HepG2 (cell line): ENCODE measurements around the gene EIF4G2. TPM values are rescaled to one million over a fixed set of nuclear protein-coding genes. Genes with fewer than 3 reads are reported as not detected.

ENCODE experiments used
- CEBPB ChIP-seq: IDR thresholded peaks from 2 replicates; pipeline ENCODE4 v1.6.1; 2011; ENCODE audit warnings: low read depth, low read length, improper control_type of control experiment, borderline replicate concordance
- FOXO1 ChIP-seq: sonication (generic); formaldehyde crosslinking; IDR thresholded peaks from 2 replicates; pipeline ENCODE4 v1.4.0; 2020; ENCODE audit warnings: missing genetic modification reagents
- GATAD2A ChIP-seq: IDR thresholded peaks from 2 replicates; pipeline ENCODE4 v1.6.1; 2016
- HDAC1 ChIP-seq: sonication (generic); formaldehyde crosslinking; IDR thresholded peaks from 2 replicates; pipeline ENCODE4 v1.5.1; 2020; ENCODE audit warnings: mild to moderate bottlenecking, missing genetic modification reagents
- HNF4A ChIP-seq: sonication (generic); formaldehyde crosslinking; IDR thresholded peaks from 2 replicates; pipeline ENCODE4 v1.4.0; 2020; ENCODE audit warnings: missing genetic modification reagents
- MED1 ChIP-seq: sonication (generic); formaldehyde crosslinking; IDR thresholded peaks from 2 replicates; pipeline ENCODE4 v1.4.0; 2020; ENCODE audit warnings: missing genetic modification reagents
- NR2C2 ChIP-seq: sonication (generic); formaldehyde crosslinking; IDR thresholded peaks from 2 replicates; pipeline ENCODE4 v1.4.0; 2020; ENCODE audit warnings: missing genetic modification reagents, mild to moderate bottlenecking, moderate library complexity, borderline replicate concordance
- POGZ ChIP-seq: sonication (generic); formaldehyde crosslinking; IDR thresholded peaks from 2 replicates; pipeline ENCODE4 v1.4.0; 2020; ENCODE audit warnings: mild to moderate bottlenecking, missing genetic modification reagents
- SIX1 ChIP-seq: sonication (generic); formaldehyde crosslinking; IDR thresholded peaks from 2 replicates; pipeline ENCODE4 v1.4.0; 2020; ENCODE audit warnings: missing genetic modification reagents, borderline replicate concordance
- SMARCE1 ChIP-seq: fragments of 450-650 bp; IDR thresholded peaks from 2 replicates; pipeline ENCODE4 v1.6.1; 2017; ENCODE audit warnings: borderline replicate concordance
- ZNF264 ChIP-seq: sonication (generic); formaldehyde crosslinking; IDR thresholded peaks from 2 replicates; pipeline ENCODE4 v1.4.0; 2020; ENCODE audit warnings: missing genetic modification reagents
- polyA plus RNA-seq, 8 experiments: library from polyadenylated mRNA; depleted of rRNA in 3 of 8; stranded (reverse) in 7 of 8; unstranded in 1 of 8; fragments of >200 nt; fragmentation: Illumina TruSeq in 4 of 8; extraction: Trizol in 4 of 8; gene quantifications; 2 replicates each; pipeline versions ENCODE4 v1.2.1 to v1.2.3, GENCODE V29; 2011 to 2016; ENCODE audit warnings: low read depth in 4 of 8, missing spikeins in 1 of 8, mixed read lengths in 1 of 8; ENCODE audit not compliant: insufficient read depth in 1 of 8
- total RNA-seq, 5 experiments: library from RNA; depleted of rRNA; stranded (reverse); fragments of >200 nt; fragmentation: Illumina TruSeq; extraction: Trizol; gene quantifications; 2 replicates each; pipeline ENCODE4 v1.2.3, GENCODE V29; 2016; ENCODE audit warnings: low read depth in 1 of 5
- TF ChIP-seq, protein P1 (sequence below): sonication (generic); formaldehyde crosslinking; IDR thresholded peaks from 2 replicates; pipeline ENCODE4 v1.8.0; 2022; ENCODE audit warnings: mild to moderate bottlenecking, missing genetic modification reagents, moderate library complexity
- TF ChIP-seq, protein P2 (sequence below): sonication (generic); formaldehyde crosslinking; IDR thresholded peaks from 2 replicates; pipeline ENCODE4 v1.4.0; 2020; ENCODE audit warnings: missing genetic modification reagents
- TF ChIP-seq, protein P3 (sequence below), 2 experiments: fragments of 450-650 bp in 1 of 2; sonication (generic) in 1 of 2; formaldehyde crosslinking in 1 of 2; IDR thresholded peaks; 2 replicates each; pipeline versions ENCODE4 v1.6.1 to v1.8.0; 2016 to 2022; ENCODE audit warnings: antibody characterized with exemption in 1 of 2, mild to moderate bottlenecking in 1 of 2, missing genetic modification reagents in 1 of 2
- TF ChIP-seq, protein P4 (sequence below): IDR thresholded peaks from 2 replicates; pipeline ENCODE4 v1.4.0; 2020; ENCODE audit warnings: mild to moderate bottlenecking, missing genetic modification reagents

EIF4G2 gene
- total and polyA plus RNA-seq, 2 of the 13 experiments (the other 11 are each of a cell fraction or from before 2014, with no cell fraction given) = 362 to 546 TPM

DNA sequence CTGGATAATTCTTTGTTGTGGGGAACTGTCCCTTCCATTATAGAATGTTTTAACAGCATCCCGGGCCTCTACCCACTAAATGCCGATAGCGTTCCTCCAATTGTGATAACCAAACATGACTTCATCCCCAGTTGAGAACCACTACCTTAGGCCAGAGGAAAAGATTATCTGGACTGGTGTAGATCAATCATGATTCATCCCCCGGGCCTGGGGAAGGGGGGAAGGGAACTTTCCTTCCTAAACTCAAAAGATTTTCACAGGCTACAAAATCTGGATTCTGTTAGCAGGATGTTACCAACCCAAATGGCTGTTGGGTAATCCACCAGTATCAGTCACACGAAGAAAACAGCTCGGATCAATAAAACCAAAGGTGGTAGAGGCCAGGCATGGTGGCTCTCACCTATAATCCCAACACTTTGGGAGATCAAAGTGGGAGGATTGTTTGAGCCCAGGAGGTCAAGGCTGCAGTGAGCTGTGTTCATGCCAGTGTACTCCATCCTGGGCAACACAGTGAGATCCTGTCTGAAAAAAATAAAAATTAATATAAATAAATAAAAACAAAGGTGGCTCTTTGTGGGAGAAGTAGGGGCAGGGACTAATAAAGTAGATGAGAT, 47.5 kb downstream of the EIF4G2 start (continued):
- TF ChIP-seq, protein P1, sequence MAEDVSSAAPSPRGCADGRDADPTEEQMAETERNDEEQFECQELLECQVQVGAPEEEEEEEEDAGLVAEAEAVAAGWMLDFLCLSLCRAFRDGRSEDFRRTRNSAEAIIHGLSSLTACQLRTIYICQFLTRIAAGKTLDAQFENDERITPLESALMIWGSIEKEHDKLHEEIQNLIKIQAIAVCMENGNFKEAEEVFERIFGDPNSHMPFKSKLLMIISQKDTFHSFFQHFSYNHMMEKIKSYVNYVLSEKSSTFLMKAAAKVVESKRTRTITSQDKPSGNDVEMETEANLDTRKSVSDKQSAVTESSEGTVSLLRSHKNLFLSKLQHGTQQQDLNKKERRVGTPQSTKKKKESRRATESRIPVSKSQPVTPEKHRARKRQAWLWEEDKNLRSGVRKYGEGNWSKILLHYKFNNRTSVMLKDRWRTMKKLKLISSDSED = no peak
- TF ChIP-seq HDAC1 (CRISPR knock-in tag) = 0 out of 2 replicates have a peak, but pooled peaks have one; percentile 30
- TF ChIP-seq POGZ (CRISPR knock-in tag) = peak; percentile 75
- TF ChIP-seq, protein P2, sequence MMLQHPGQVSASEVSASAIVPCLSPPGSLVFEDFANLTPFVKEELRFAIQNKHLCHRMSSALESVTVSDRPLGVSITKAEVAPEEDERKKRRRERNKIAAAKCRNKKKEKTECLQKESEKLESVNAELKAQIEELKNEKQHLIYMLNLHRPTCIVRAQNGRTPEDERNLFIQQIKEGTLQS (CRISPR knock-in tag) = no peak
- TF ChIP-seq SMARCE1 = no peak
- TF ChIP-seq MED1 (CRISPR knock-in tag) = peak; percentile 37; the same call in 1 of the 2 replicates
- peak; percentile 71 for TF ChIP-seq NR2C2 (CRISPR knock-in tag)
- peak; percentile 32; the same call in 1 of the 2 replicates for TF ChIP-seq GATAD2A (CRISPR knock-in tag)
- 0 out of 2 replicates have a peak, but pooled peaks have one; percentile 2 for TF ChIP-seq CEBPB
- peak; percentile 58 for TF ChIP-seq FOXO1
- TF ChIP-seq, protein P3, sequence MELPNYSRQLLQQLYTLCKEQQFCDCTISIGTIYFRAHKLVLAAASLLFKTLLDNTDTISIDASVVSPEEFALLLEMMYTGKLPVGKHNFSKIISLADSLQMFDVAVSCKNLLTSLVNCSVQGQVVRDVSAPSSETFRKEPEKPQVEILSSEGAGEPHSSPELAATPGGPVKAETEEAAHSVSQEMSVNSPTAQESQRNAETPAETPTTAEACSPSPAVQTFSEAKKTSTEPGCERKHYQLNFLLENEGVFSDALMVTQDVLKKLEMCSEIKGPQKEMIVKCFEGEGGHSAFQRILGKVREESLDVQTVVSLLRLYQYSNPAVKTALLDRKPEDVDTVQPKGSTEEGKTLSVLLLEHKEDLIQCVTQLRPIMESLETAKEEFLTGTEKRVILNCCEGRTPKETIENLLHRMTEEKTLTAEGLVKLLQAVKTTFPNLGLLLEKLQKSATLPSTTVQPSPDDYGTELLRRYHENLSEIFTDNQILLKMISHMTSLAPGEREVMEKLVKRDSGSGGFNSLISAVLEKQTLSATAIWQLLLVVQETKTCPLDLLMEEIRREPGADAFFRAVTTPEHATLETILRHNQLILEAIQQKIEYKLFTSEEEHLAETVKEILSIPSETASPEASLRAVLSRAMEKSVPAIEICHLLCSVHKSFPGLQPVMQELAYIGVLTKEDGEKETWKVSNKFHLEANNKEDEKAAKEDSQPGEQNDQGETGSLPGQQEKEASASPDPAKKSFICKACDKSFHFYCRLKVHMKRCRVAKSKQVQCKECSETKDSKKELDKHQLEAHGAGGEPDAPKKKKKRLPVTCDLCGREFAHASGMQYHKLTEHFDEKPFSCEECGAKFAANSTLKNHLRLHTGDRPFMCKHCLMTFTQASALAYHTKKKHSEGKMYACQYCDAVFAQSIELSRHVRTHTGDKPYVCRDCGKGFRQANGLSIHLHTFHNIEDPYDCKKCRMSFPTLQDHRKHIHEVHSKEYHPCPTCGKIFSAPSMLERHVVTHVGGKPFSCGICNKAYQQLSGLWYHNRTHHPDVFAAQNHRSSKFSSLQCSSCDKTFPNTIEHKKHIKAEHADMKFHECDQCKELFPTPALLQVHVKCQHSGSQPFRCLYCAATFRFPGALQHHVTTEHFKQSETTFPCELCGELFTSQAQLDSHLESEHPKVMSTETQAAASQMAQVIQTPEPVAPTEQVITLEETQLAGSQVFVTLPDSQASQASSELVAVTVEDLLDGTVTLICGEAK (IDR thresholded peaks at IDR 0.05) = no peak
- TF ChIP-seq, protein P3 (CRISPR knock-in tag; IDR thresholded peaks at IDR 0.05) = no peak; the same call in 1 of the 2 replicates
- TF ChIP-seq, protein P4, sequence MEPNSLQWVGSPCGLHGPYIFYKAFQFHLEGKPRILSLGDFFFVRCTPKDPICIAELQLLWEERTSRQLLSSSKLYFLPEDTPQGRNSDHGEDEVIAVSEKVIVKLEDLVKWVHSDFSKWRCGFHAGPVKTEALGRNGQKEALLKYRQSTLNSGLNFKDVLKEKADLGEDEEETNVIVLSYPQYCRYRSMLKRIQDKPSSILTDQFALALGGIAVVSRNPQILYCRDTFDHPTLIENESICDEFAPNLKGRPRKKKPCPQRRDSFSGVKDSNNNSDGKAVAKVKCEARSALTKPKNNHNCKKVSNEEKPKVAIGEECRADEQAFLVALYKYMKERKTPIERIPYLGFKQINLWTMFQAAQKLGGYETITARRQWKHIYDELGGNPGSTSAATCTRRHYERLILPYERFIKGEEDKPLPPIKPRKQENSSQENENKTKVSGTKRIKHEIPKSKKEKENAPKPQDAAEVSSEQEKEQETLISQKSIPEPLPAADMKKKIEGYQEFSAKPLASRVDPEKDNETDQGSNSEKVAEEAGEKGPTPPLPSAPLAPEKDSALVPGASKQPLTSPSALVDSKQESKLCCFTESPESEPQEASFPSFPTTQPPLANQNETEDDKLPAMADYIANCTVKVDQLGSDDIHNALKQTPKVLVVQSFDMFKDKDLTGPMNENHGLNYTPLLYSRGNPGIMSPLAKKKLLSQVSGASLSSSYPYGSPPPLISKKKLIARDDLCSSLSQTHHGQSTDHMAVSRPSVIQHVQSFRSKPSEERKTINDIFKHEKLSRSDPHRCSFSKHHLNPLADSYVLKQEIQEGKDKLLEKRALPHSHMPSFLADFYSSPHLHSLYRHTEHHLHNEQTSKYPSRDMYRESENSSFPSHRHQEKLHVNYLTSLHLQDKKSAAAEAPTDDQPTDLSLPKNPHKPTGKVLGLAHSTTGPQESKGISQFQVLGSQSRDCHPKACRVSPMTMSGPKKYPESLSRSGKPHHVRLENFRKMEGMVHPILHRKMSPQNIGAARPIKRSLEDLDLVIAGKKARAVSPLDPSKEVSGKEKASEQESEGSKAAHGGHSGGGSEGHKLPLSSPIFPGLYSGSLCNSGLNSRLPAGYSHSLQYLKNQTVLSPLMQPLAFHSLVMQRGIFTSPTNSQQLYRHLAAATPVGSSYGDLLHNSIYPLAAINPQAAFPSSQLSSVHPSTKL (CRISPR knock-in tag) = peak; percentile 52; the same call in 1 of the 2 replicates
- 0 out of 2 replicates have a peak, but pooled peaks have one; percentile 29 for TF ChIP-seq ZNF264 (CRISPR knock-in tag)
- peak; percentile 77 for TF ChIP-seq HNF4A
- 0 out of 2 replicates have a peak, but pooled peaks have one; percentile 13 for TF ChIP-seq SIX1 (CRISPR knock-in tag)
